Activated B cell treated with CpG ODN at 0.5 μM for 24 hours (primary cell): Measurements from ENCODE around the gene ANAPC2. TPM values are rescaled to one million over a fixed set of nuclear protein-coding genes. Genes with fewer than 3 reads are reported as not detected.

Experiments
- ATAC-seq: fragments of 200-7000 bp; cut with Tn5 transposase; one replicate; pipeline ENCODE4 v1.10.0; 2021; ENCODE audit warnings: low read depth, mild to moderate bottlenecking, moderate library complexity
- CTCF ChIA-PET: fragments of 350-600 bp; sonication (Branson Sonifier 250); formaldehyde crosslinking; loops from one replicate; lab custom pipeline; 2021; ENCODE audit warnings: antibody characterized with exemption; lab: Charles Lee
- POLR2A ChIA-PET: fragments of 350-600 bp; sonication (Branson Sonifier 250); formaldehyde crosslinking; loops from one replicate; lab custom pipeline; 2021; ENCODE audit warnings: antibody characterized with exemption; lab: Charles Lee
- DNase-seq: peaks from one replicate; pipeline ENCODE4 v3.0.0; 2022
- H3K27ac Mint-ChIP-seq: one replicate; pipeline ENCODE4 v1.8.0; 2020; ENCODE audit warnings: mixed read lengths
- H3K27me3 Mint-ChIP-seq: one replicate; pipeline ENCODE4 v1.8.0; 2021; ENCODE audit warnings: mixed read lengths
- H3K36me3 Mint-ChIP-seq: one replicate; pipeline ENCODE4 v1.8.0; 2021; ENCODE audit warnings: low read depth, mixed read lengths
- H3K4me1 Mint-ChIP-seq: one replicate; pipeline ENCODE4 v1.8.0; 2021; ENCODE audit warnings: mixed read lengths
- H3K4me3 Mint-ChIP-seq: one replicate; pipeline ENCODE4 v1.8.0; 2020; ENCODE audit warnings: mild to moderate bottlenecking, mixed read lengths
- H3K9me3 Mint-ChIP-seq: one replicate; pipeline ENCODE4 v1.8.0; 2020; ENCODE audit warnings: mixed read lengths
- intact Hi-C: fragments of 100-400 bp; cut with micrococcal nuclease; formaldehyde crosslinking; loops from one replicate; pipeline ENCODE4 v1.15.1; 2024
- total RNA-seq: library from RNA; stranded (reverse); gene quantifications from 2 replicates; pipeline ENCODE4 v1.2.3, GENCODE V29; 2022
- TF ChIP-seq, protein P1 (sequence below): fragments of 200-600 bp; IDR thresholded peaks from one replicate; pipeline ENCODE4 v1.8.0; 2022; ENCODE audit warnings: antibody characterized with exemption, mild to moderate bottlenecking

The ANAPC2 gene
- total RNA-seq, 1 donor from 2014 or later = 93.9 TPM

DNA sequence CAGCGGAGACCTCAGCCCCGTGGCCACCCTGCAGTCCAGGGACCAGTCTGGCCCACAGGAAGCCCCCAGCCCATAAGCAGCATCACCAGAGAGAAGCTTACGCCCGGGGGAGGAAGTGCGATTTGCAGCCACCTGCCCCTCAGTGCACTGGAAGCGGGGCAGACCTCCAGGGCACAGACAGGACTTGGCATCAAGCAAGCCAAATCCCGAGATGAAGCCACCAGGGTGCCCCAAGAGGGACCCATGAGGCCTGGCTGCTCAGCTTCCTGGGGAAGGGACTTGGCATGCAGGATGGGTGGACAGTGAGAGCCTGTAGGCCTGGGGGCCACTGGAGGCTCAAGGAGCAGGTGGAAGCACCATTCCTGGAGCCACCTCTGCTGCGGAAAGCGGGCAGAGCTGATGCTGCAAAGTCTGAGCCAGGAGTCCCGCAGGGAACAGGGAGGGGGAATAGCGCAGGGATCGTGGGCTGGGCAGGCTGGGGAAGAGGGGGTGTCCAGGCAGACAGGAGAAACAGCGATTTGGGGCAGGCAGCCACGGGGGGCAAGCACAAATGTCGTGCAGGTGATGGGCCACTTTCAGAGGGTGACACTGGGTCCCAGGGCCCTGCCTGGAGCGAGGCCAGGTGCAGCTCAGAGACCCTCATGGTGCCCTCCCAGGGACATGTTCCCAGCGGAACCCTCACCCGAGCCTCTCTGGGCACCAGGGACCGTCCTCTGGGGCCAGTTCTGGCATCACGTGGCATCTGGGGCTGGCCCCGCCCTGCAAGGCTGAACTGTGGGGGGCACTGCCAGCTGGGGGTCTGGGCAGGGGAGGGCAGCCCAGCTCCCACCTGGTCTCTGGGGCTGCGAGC is 21.8 kb downstream of the ANAPC2 start:
- POLR2A ChIA-PET = interaction anchor here (0.6 to 1.4 kb wide), 3 partner anchors 17 to 100 kb away, joined by 3 to 5 read pairs (median 3); partner anchors contain the start of genes ANAPC2 and SSNA1
- no peaks in the 10 kb centered on the region for H3K36me3 Mint-ChIP-seq
- TF ChIP-seq, protein P1, sequence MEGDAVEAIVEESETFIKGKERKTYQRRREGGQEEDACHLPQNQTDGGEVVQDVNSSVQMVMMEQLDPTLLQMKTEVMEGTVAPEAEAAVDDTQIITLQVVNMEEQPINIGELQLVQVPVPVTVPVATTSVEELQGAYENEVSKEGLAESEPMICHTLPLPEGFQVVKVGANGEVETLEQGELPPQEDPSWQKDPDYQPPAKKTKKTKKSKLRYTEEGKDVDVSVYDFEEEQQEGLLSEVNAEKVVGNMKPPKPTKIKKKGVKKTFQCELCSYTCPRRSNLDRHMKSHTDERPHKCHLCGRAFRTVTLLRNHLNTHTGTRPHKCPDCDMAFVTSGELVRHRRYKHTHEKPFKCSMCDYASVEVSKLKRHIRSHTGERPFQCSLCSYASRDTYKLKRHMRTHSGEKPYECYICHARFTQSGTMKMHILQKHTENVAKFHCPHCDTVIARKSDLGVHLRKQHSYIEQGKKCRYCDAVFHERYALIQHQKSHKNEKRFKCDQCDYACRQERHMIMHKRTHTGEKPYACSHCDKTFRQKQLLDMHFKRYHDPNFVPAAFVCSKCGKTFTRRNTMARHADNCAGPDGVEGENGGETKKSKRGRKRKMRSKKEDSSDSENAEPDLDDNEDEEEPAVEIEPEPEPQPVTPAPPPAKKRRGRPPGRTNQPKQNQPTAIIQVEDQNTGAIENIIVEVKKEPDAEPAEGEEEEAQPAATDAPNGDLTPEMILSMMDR = no peak
- CTCF ChIA-PET = no interaction called here
- H3K9me3 Mint-ChIP-seq = no peaks in the 10 kb centered on the region
- no peak for DNase-seq
- intact Hi-C loops = loop anchor here (5.0 to 10.0 kb wide), 2 partner anchors 39 to 322 kb away; partner anchors contain the start of genes AJM1 and PHPT1
- H3K27me3 Mint-ChIP-seq = peaks cover 23% of the 10 kb centered on the region
- peaks cover 12% of the 10 kb centered on the region for H3K4me1 Mint-ChIP-seq
- no peak overlapping the region for H3K27ac Mint-ChIP-seq
- no peak overlapping the region for H3K4me3 Mint-ChIP-seq
- ATAC-seq = no peak

DNA sequence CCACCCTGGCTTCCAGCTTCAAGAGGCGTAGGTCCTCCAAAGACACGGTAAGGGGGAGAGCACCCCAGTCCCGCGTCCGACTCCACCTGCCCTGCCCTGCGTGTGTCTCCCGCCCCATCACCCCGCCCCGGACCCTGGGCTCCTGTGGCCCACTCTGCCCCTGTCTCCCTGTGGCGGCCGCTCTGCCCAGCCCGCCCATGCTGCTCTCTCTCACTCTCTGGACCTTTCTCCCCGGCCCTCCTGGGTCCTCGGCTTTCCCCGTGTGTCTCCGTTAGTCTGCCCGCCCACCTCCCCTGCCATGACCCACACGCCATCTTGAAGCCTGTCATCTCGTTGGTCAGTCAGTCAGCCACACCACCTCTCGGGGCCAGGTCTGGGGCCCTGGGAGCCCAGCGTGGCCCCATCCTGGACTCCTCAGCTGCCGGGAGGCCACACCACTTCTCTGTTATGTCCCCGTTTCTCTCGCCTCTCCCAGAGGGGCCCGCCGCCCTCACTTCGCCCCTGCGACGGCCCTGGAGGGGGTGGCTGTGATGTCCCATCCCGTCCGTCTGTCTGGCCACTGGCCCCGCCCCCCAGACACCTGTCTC is 23.0 kb downstream of the ANAPC2 start:
- peaks cover 12% of the 10 kb centered on the region for H3K4me1 Mint-ChIP-seq
- no peaks in the 10 kb centered on the region for H3K9me3 Mint-ChIP-seq
- intact Hi-C loops = loop anchor here (5.0 to 10.0 kb wide), 2 partner anchors 38 to 321 kb away; partner anchors contain the start of genes AJM1 and PHPT1
- no peak overlapping the region for H3K27ac Mint-ChIP-seq
- ATAC-seq = no peak
- peaks cover 19% of the 10 kb centered on the region for H3K27me3 Mint-ChIP-seq
- ChIA-PET POLR2A (no interaction called here), CTCF (no interaction called here)
- H3K4me3 Mint-ChIP-seq = no peak overlapping the region
- H3K36me3 Mint-ChIP-seq = no peaks in the 10 kb centered on the region
- TF ChIP-seq, protein P1 = no peak
- no peak for DNase-seq

DNA sequence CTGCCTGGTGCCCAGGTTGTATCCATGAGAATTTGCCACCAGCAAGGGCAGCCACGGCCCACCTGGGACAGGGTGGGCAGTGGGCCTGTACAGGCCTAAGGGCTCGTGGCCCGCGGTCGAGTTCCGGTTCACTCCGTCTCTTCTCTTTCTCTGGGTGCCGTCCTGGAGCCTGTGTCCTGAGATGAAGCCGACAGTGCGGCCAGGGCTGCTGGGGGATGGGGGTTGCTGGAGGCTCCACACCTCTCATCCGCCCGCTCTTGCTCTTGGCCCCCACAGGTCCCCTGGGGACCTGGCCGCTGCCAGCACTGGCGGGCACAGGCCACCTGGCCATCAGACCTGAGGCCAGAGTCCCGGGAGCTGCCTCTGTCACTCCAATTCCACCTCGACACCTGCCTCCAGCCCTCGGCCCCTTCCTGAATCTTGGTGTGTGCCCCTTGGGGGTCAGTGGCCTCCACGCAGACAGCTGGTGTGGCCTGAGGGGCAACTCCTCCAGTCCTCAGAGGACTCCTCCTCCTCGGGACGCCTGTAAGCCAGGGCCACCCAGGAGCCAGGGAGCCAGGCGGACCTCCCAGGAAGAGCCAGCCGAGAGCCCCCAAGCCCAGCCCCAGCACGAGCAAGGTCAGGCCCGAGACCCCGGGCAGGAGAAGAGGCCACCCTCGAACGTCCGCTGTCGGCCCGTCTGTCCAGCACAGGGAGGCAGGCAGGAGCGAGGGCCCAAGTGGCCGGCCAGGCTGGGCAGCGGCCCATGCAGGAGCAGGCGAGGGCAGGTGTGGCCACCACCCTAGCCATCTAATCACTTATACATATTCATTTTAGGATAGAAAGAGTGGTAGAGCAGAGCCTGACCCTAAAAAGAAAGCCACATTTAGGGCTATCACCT is 23.8 kb downstream of the ANAPC2 start:
- Mint-ChIP-seq H3K27ac (no peak overlapping the region), H3K4me3 (no peak overlapping the region)
- POLR2A ChIA-PET = interaction anchor here (1.6 kb wide), 1 partner anchor 35 kb away, joined by 5 read pairs; no protein-coding TSS in a partner anchor

DNA sequence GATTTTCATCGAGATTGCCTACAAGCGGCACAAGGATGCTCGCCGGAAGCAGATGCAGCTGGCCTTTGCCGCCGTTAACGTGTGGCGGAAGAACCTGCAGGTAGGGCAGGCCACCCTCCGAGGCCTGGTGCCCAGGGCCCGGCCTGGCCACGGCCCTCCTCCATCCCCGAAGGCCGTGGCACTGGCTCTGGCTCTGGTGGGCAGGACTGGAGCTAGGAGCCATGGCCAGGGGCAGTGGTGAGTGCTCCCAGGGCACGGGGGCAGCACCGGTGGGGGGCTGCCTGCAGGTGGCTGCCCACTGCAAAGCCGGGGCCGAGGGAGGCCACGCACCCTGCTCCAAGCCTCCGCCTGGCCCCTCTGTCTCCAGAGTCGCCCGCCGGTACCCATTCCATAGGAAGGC is 24.6 kb downstream of the ANAPC2 start:
- Mint-ChIP-seq H3K4me1 (peaks cover 17% of the 10 kb centered on the region), H3K9me3 (no peaks in the 10 kb centered on the region), H3K27me3 (peaks cover 28% of the 10 kb centered on the region), H3K36me3 (no peaks in the 10 kb centered on the region), H3K4me3 (no peak overlapping the region), H3K27ac (no peak overlapping the region)
- ChIA-PET CTCF (no interaction called here), POLR2A (interaction anchor here (1.6 kb wide), 1 partner anchor 34 kb away, joined by 5 read pairs; no protein-coding TSS in a partner anchor)
- ATAC-seq (no peak), DNase-seq (no peak)
- intact Hi-C loops = loop anchor here (10.0 kb wide), 1 partner anchor 319 kb away; the partner anchor contains the start of genes AJM1 and PHPT1
- TF ChIP-seq, protein P1 = no peak

More for the DNA sequence above, 23.8 kb downstream of the ANAPC2 start:
- no peak for DNase-seq
- CTCF ChIA-PET = no interaction called here
- intact Hi-C loops = loop anchor here (5.0 to 10.0 kb wide), 2 partner anchors 37 to 320 kb away; partner anchors contain the start of genes AJM1 and PHPT1
- no peak for ATAC-seq
- Mint-ChIP-seq H3K27me3 (peaks cover 21% of the 10 kb centered on the region), H3K36me3 (no peaks in the 10 kb centered on the region), H3K4me1 (peaks cover 12% of the 10 kb centered on the region), H3K9me3 (no peaks in the 10 kb centered on the region)
- TF ChIP-seq, protein P1 = no peak
